HG03457 (cell line): Measurements from ENCODE around the gene MAP4K2.

Experiments used
- ATAC-seq: cut with Tn5 transposase; IDR thresholded peaks from one replicate; pipeline ENCODE4 v1.9.1; 2021; ENCODE audit warnings: moderate number of reproducible peaks; ENCODE audit not compliant: unreplicated experiment

The MAP4K2 gene

GRCh38 chr11:64742889-64743590 lies 60.0 kb downstream of the MAP4K2 start:
- no peak for ATAC-seq

- no peak for ATAC-seq
Measured at GRCh38 chr11:64742087-64742888, 60.7 kb downstream of the MAP4K2 start.

GRCh38 chr11:64741375-64742086 lies 61.5 kb downstream of the MAP4K2 start:
- ATAC-seq, result no peak

GRCh38 chr11:64739871-64740270 lies 63.1 kb downstream of the MAP4K2 start:
- ATAC-seq, result no peak

GRCh38 chr11:64736654-64737053 lies 66.4 kb downstream of the MAP4K2 start:
- ATAC-seq, result no peak

- no peak for ATAC-seq
Measured at GRCh38 chr11:64735725-64736259, 67.2 kb downstream of the MAP4K2 start.
